Right lobe of liver (tissue), 6 donors: ENCODE results near the gene PHKB. TPM values are rescaled to one million over a fixed set of nuclear protein-coding genes. Genes with fewer than 3 reads are reported as not detected.

Experiments
- ATAC-seq, 4 donors: fragments of 200-7000 bp; cut with Tn5 transposase; one replicate each; pipeline ENCODE4 v1.9.1; 2020; ENCODE audit warnings: mild to moderate bottlenecking in 4 of 4, moderate library complexity in 4 of 4
- DNase-seq, 3 donors: peaks; one replicate each; pipeline ENCODE4 v3.0.0-alpha.2; 2020
- H3K27ac ChIP-seq, 3 donors: fragments of 200-600 bp; one replicate each; pipeline ENCODE4 v1.8.0; 2022
- H3K27me3 ChIP-seq, 2 donors: fragments of 200-600 bp; one replicate each; pipeline ENCODE4 v1.8.0; 2022
- H3K36me3 ChIP-seq, 4 donors: fragments of 200-600 bp; sonication (generic) in 1 of 4; one replicate each; pipeline versions ENCODE4 v1.5.1 to v1.8.0; 2017 to 2022; ENCODE audit warnings: control low read depth in 1 of 4
- H3K4me1 ChIP-seq, 4 donors: fragments of 200-600 bp; sonication (generic) in 1 of 4; one replicate each; pipeline versions ENCODE4 v1.5.1 to v1.8.0; 2017 to 2022; ENCODE audit warnings: control low read depth in 1 of 4
- H3K4me3 ChIP-seq, 3 donors: fragments of 200-600 bp; one replicate each; pipeline ENCODE4 v1.8.0; 2022
- H3K9me3 ChIP-seq, 4 donors: fragments of 200-600 bp; sonication (generic) in 1 of 4; one replicate each; pipeline versions ENCODE4 v1.5.1 to v1.8.0; 2017 to 2022; ENCODE audit warnings: control low read depth in 1 of 4
- POLR2A ChIP-seq: fragments of 450-650 bp; IDR thresholded peaks from one replicate; pipeline ENCODE4 v1.6.1; 2017; ENCODE audit warnings: antibody characterized with exemption, mild to moderate bottlenecking
- WGBS: methylation state at CpG from one replicate; pipeline ENCODE4 v1.1.6; 2018; ENCODE audit warnings: low coverage, low lambda C conversion rate; ENCODE audit not compliant: insufficient coverage; ENCODE audit errors: missing lambda C conversion rate; 5-methylcytosine and 5-hydroxymethylcytosine counted together
- intact Hi-C, 2 donors: fragments of 100-400 bp; cut with DNase I; formaldehyde crosslinking; loops; one replicate each; pipeline versions ENCODE4 v1.11.2 to v1.14.1; 2022
- total RNA-seq, 6 experiments: library from RNA; depleted of rRNA in 2 of 6; stranded (reverse); fragments of >200 nt in 2 of 6; fragmentation: NEBNext Ultra II Directional in 3 of 6; extraction: Animal tissue kit (Norgen Biotek cat#: 25700) in 3 of 6; gene quantifications; one replicate each; pipeline versions ENCODE4 v1.1.0 to v1.2.4, GENCODE V29; 2016 to 2023
- TF ChIP-seq, protein P1 (sequence below), 4 donors: fragments of 200-600 bp in 3 of 4; fragments of 450-650 bp in 1 of 4; IDR thresholded peaks; one replicate each; pipeline versions ENCODE4 v1.5.1 to v1.8.0; 2016 to 2022; ENCODE audit warnings: antibody characterized with exemption in 4 of 4, mild to moderate bottlenecking in 2 of 4
- donor health status: DM: no; HTN: yes; CAD: no.
- donor health status: DM: no; HTN: no; CAD: no.
- donor health status: DM: no; HTN: no; CAD: no.
- donor health status: DM: no; HTN: yes; CAD: no.
- donor health status: DM: no; HTN: yes; CAD: no.

PHKB gene
- total RNA-seq, 6 experiments from 2014 or later: 28.9 to 45.3 (median 35.4) TPM

DNA sequence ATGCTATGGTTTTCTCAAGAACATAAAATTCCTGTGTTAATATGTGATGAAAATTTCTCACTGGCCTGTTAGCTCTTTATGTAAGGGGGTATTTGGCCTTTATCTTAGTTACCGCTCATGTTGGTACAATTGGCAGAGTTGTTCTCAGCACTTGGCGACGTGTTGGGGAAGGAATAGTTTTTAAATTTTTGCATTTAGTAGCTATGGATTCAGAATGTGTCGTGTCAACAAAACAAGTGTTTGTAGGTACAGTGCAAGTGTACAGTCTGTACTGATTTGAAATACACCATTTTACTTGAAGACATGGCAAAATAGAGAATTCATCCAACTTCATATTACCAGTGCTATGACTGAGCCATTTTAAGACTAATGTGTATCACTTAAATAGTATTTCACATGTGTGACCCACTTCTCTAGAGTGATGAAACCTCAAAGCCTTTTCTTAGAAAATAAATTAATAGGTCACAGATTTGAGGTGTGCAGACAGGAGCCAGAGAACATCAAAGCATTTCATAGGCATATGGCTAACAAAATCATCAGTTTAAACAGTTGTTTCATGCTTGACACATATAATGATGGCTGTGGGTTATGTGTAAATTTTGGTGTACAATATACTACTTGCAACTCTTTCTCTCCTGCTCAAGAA lies 150.8 kb downstream of the PHKB start:
- WGBS: 99% methylated on average over 4 of the region's 4 CpGs

DNA sequence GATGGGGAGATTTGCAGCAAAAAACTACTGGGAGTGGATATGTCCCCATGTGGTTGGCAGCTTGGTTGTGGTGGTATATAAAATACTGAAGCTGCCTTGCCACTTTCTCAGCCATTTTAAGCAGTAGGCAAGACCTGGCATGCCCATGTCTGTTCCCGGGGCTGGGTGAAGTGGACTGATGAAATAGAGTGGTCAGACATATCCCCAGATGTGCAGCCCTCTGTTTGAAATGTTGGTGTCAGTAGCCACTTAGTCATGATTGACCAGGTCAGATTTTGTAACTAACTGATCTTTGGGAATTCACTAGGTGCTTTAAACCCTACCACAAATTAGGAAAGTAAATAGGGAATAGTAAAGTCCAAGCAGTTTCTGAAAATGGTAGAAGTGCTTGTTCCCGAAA lies 151.6 kb downstream of the PHKB start:
- intact Hi-C loops: no loop called here
- Histone ChIP-seq H3K27me3 (no peaks in the 10 kb centered on the region), H3K4me3 (no peak overlapping the region), H3K9me3 (no peaks in the 10 kb centered on the region), H3K27ac (no peak overlapping the region), H3K36me3 (no peaks in the 10 kb centered on the region), H3K4me1 (no peaks in the 10 kb centered on the region)
- WGBS: 91% methylated on average over 1 of the region's 2 CpGs
- no peak for TF ChIP-seq POLR2A
- TF ChIP-seq, protein P1, sequence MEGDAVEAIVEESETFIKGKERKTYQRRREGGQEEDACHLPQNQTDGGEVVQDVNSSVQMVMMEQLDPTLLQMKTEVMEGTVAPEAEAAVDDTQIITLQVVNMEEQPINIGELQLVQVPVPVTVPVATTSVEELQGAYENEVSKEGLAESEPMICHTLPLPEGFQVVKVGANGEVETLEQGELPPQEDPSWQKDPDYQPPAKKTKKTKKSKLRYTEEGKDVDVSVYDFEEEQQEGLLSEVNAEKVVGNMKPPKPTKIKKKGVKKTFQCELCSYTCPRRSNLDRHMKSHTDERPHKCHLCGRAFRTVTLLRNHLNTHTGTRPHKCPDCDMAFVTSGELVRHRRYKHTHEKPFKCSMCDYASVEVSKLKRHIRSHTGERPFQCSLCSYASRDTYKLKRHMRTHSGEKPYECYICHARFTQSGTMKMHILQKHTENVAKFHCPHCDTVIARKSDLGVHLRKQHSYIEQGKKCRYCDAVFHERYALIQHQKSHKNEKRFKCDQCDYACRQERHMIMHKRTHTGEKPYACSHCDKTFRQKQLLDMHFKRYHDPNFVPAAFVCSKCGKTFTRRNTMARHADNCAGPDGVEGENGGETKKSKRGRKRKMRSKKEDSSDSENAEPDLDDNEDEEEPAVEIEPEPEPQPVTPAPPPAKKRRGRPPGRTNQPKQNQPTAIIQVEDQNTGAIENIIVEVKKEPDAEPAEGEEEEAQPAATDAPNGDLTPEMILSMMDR (IDR thresholded peaks at IDR 0.05): no peak
- ATAC-seq (no peak), DNase-seq (no peak)

More for the DNA sequence above, 150.8 kb downstream of the PHKB start:
- Histone ChIP-seq H3K4me1 (no peaks in the 10 kb centered on the region), H3K27ac (no peak overlapping the region), H3K36me3 (no peaks in the 10 kb centered on the region), H3K9me3 (no peaks in the 10 kb centered on the region), H3K4me3 (no peak overlapping the region), H3K27me3 (no peaks in the 10 kb centered on the region)
- DNase-seq: no peak
- no peak for ATAC-seq
- TF ChIP-seq POLR2A: no peak
- TF ChIP-seq, protein P1 (IDR thresholded peaks at IDR 0.05): no peak
- intact Hi-C loops: no loop called here

DNA sequence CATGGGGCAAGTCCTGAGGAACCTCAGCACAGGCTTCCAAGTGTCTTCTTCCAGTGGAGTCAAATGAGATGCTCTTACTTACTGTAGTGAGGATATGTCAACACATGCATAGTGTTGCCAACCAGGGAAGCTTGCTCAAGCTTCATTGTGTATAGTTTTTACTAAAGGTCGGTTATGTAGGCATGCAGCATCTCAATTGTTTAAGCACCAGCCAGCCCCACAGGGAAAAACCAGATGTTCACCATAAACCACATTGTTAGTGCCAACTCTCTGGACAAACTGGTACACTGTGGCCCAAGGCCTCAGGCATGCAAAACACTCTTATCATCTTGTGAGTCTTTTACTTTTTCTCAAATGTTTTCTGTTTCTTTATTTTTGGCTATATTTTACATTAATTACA lies 152.1 kb downstream of the PHKB start:
- intact Hi-C loops: no loop called here
- H3K4me3 ChIP-seq: no peak overlapping the region
- no peaks in the 10 kb centered on the region for H3K4me1 ChIP-seq
- WGBS: no CpG with 5 or more reads among the region's 1 CpG
- H3K27ac ChIP-seq: no peak overlapping the region
- DNase-seq (no peak), ATAC-seq (no peak)
- TF ChIP-seq POLR2A: no peak
- TF ChIP-seq, protein P1 (IDR thresholded peaks at IDR 0.05): no peak
- H3K9me3 ChIP-seq: no peaks in the 10 kb centered on the region
- no peaks in the 10 kb centered on the region for H3K27me3 ChIP-seq
- no peaks in the 10 kb centered on the region for H3K36me3 ChIP-seq

DNA sequence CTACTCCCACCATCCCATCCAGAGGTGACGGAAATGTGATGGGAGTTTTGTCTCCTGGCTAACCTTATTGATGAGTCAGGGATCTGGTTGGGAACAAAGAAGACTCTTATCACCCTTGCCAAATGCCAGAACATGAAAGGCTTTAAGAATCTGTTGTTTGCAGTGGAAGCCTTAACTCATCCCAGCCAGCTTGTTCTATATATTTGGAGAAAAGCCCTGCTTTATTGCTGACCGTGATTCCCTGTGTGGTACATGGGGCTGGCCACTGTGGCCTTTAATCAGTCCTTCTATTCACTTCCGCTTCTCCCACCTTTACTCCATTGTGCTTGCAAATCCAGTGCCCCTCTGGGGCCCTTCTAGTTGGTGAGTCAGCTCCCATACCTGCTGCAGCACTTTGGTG lies 156.6 kb downstream of the PHKB start:
- no peak overlapping the region for H3K4me3 ChIP-seq
- TF ChIP-seq, protein P1 (IDR thresholded peaks at IDR 0.05): no peak
- no peak for TF ChIP-seq POLR2A
- H3K27ac ChIP-seq: no peak overlapping the region
- ATAC-seq: no peak
- DNase-seq: no peak
- no peaks in the 10 kb centered on the region for H3K36me3 ChIP-seq
- H3K9me3 ChIP-seq: no peaks in the 10 kb centered on the region
- intact Hi-C loops: no loop called here
- no peaks in the 10 kb centered on the region for H3K4me1 ChIP-seq
- no peaks in the 10 kb centered on the region for H3K27me3 ChIP-seq
- 81% methylated on average over 1 of the region's 3 CpGs for WGBS
